Upper lobe of left lung (tissue), 4 donors: ENCODE data around the gene SNED1.

Experiments
- POLR2A ChIP-seq, 4 donors: fragments of 450-650 bp; IDR thresholded peaks; one replicate each; pipeline ENCODE4 v1.5.1; 2016 to 2017; ENCODE audit warnings: antibody characterized with exemption in 4 of 4, mild to moderate bottlenecking in 2 of 4
- POLR2AphosphoS5 ChIP-seq, 2 donors: sonication (generic); formaldehyde crosslinking; IDR thresholded peaks; one replicate each; pipeline ENCODE4 v1.5.1; 2017; ENCODE audit warnings: antibody characterized with exemption in 2 of 2
- TF ChIP-seq, protein P1 (sequence below), 6 experiments: fragments of 450-650 bp in 4 of 6; fragments of 200-600 bp in 2 of 6; sonication (generic) in 2 of 6; IDR thresholded peaks; one replicate each; pipeline ENCODE4 v1.5.1; 2016 to 2019; ENCODE audit warnings: antibody characterized with exemption in 6 of 6

DNA sequence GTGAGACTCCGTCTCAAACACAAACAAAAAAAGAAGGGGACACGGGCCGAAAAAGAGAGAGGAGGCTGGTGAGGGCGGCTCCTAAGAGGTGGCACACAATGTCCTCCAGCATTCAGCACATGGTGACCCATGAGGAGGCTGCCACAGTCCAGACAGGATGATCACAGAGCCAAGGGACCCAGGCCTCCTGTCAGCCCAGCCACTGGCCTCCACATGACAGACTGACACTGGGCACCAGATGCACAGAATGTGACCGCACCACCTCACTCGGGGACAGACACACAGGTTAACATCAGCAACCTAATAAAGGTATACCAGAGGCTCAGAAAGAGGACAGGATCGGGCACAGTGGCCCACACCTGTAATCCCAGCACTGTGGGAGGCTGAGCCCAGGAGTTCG is 129.8 kb downstream of the SNED1 start:
- TF ChIP-seq, protein P1, sequence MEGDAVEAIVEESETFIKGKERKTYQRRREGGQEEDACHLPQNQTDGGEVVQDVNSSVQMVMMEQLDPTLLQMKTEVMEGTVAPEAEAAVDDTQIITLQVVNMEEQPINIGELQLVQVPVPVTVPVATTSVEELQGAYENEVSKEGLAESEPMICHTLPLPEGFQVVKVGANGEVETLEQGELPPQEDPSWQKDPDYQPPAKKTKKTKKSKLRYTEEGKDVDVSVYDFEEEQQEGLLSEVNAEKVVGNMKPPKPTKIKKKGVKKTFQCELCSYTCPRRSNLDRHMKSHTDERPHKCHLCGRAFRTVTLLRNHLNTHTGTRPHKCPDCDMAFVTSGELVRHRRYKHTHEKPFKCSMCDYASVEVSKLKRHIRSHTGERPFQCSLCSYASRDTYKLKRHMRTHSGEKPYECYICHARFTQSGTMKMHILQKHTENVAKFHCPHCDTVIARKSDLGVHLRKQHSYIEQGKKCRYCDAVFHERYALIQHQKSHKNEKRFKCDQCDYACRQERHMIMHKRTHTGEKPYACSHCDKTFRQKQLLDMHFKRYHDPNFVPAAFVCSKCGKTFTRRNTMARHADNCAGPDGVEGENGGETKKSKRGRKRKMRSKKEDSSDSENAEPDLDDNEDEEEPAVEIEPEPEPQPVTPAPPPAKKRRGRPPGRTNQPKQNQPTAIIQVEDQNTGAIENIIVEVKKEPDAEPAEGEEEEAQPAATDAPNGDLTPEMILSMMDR (IDR thresholded peaks at IDR 0.05), result no peak
- TF ChIP-seq POLR2A (IDR thresholded peaks at IDR 0.05) (no peak), POLR2AphosphoS5 (IDR thresholded peaks at IDR 0.05) (no peak)
